ENCODE results near the gene ATP8A1.

ATP8A1 gene

DNA sequence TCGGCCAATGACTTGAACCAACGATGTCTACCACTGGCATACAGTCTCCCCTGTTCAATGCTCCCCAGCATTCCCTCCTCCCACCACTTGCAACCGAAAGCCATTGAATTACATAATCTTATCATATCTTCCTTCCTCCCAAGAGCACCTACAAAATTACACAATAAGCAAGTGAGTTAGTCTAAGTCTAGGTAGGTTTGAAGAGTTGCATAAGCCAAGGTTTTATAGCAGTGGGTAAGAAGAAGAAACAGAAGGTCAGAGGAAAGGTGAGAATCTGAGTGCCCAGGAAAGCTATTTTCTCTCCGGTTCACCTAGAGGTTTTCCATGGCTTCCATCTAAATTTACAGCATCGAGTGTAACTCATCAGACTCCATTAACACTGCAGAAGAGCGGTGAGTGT lies 40.3 kb downstream of the ATP8A1 start:
- TF ChIP-seq, protein P1, sequence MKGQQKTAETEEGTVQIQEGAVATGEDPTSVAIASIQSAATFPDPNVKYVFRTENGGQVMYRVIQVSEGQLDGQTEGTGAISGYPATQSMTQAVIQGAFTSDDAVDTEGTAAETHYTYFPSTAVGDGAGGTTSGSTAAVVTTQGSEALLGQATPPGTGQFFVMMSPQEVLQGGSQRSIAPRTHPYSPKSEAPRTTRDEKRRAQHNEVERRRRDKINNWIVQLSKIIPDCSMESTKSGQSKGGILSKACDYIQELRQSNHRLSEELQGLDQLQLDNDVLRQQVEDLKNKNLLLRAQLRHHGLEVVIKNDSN (IDR thresholded peaks at IDR 0.05), result no peak
- no peak for TF ChIP-seq NFIC (IDR thresholded peaks at IDR 0.05)
- no peak for TF ChIP-seq YY1 (IDR thresholded peaks at IDR 0.05; ENCODE audit: low read depth)
- no peak for TF ChIP-seq TCF12 (IDR thresholded peaks at IDR 0.05; ENCODE audit: low read depth)
- no peak for TF ChIP-seq TAF1 (IDR thresholded peaks at IDR 0.05; ENCODE audit: low read depth)
- no peak for TF ChIP-seq EGR1 (IDR thresholded peaks at IDR 0.05)
- no peak for TF ChIP-seq FOXM1 (IDR thresholded peaks at IDR 0.05; ENCODE audit: borderline replicate concordance, low read depth)

DNA sequence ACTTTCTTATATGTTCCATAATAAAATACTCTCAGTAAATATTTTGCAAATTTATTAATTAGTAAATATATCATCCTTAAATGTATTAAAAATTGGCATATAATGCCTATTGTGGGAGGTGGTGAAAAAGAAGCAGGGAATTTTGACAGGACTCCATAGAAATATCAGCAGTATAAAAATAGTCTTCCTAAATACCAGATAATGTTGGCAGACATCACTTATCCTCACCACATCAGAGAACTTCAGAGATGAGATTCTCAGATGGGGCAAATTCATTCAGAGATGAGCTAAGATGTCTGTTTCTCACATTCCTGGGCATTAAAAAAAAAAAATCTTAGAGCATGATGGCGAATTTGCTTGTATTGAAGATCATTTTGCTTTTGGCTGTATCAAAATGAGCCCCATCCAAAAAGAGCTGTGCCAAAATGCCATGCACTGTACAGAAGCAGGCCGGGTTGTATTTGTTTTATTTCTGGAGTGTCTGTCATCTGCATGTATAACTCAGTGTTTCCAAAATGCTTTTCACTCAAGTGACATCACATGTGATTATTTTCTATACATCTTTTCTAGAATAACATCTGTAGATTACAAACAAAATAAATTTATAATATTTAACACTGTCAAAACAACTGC lies 41.7 kb downstream of the ATP8A1 start:
- TF ChIP-seq EGR1 (IDR thresholded peaks at IDR 0.05) (no peak), TAF1 (IDR thresholded peaks at IDR 0.05; ENCODE audit: low read depth) (no peak), RAD21 (IDR thresholded peaks at IDR 0.05; ENCODE audit: low read depth) (no peak), TCF12 (IDR thresholded peaks at IDR 0.05; ENCODE audit: low read depth) (no peak), YY1 (IDR thresholded peaks at IDR 0.05; ENCODE audit: low read depth) (no peak), CREB1 (IDR thresholded peaks at IDR 0.05; ENCODE audit: low read depth) (no peak), TEAD4 (IDR thresholded peaks at IDR 0.05) (no peak), ZBTB7A (IDR thresholded peaks at IDR 0.05; ENCODE audit: low read depth) (no peak), CEBPB (IDR thresholded peaks at IDR 0.05) (no peak), EP300 (IDR thresholded peaks at IDR 0.05; ENCODE audit: borderline replicate concordance) (no peak), FOXM1 (IDR thresholded peaks at IDR 0.05; ENCODE audit: borderline replicate concordance, low read depth) (no peak), NFIC (IDR thresholded peaks at IDR 0.05) (no peak)
- TF ChIP-seq, protein P2, sequence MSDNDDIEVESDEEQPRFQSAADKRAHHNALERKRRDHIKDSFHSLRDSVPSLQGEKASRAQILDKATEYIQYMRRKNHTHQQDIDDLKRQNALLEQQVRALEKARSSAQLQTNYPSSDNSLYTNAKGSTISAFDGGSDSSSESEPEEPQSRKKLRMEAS (IDR thresholded peaks at IDR 0.05), result no peak
- TF ChIP-seq, protein P3, sequence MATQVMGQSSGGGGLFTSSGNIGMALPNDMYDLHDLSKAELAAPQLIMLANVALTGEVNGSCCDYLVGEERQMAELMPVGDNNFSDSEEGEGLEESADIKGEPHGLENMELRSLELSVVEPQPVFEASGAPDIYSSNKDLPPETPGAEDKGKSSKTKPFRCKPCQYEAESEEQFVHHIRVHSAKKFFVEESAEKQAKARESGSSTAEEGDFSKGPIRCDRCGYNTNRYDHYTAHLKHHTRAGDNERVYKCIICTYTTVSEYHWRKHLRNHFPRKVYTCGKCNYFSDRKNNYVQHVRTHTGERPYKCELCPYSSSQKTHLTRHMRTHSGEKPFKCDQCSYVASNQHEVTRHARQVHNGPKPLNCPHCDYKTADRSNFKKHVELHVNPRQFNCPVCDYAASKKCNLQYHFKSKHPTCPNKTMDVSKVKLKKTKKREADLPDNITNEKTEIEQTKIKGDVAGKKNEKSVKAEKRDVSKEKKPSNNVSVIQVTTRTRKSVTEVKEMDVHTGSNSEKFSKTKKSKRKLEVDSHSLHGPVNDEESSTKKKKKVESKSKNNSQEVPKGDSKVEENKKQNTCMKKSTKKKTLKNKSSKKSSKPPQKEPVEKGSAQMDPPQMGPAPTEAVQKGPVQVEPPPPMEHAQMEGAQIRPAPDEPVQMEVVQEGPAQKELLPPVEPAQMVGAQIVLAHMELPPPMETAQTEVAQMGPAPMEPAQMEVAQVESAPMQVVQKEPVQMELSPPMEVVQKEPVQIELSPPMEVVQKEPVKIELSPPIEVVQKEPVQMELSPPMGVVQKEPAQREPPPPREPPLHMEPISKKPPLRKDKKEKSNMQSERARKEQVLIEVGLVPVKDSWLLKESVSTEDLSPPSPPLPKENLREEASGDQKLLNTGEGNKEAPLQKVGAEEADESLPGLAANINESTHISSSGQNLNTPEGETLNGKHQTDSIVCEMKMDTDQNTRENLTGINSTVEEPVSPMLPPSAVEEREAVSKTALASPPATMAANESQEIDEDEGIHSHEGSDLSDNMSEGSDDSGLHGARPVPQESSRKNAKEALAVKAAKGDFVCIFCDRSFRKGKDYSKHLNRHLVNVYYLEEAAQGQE (IDR thresholded peaks at IDR 0.05; ENCODE audit: low read depth), result no peak
- TF ChIP-seq, protein P1 (IDR thresholded peaks at IDR 0.05), result no peak

GRCh38 chr4:42612898-42613297 lies 44.0 kb downstream of the ATP8A1 start:
- TF ChIP-seq NFIC (IDR thresholded peaks at IDR 0.05) (no peak), EP300 (IDR thresholded peaks at IDR 0.05; ENCODE audit: borderline replicate concordance) (no peak)

- TF ChIP-seq CREB1 (IDR thresholded peaks at IDR 0.05; ENCODE audit: low read depth) (no peak), CEBPB (IDR thresholded peaks at IDR 0.05) (no peak), RAD21 (IDR thresholded peaks at IDR 0.05; ENCODE audit: low read depth) (no peak), TEAD4 (IDR thresholded peaks at IDR 0.05) (no peak), TAF1 (IDR thresholded peaks at IDR 0.05; ENCODE audit: low read depth) (no peak)
- TF ChIP-seq, protein P3 (IDR thresholded peaks at IDR 0.05; ENCODE audit: low read depth), result no peak
- TF ChIP-seq, protein P2 (IDR thresholded peaks at IDR 0.05), result no peak
- TF ChIP-seq, protein P1 (IDR thresholded peaks at IDR 0.05), result no peak
These were observed 46.0 kb downstream of the ATP8A1 start for GRCh38 chr4:42610941-42611340.

GRCh38 chr4:42609051-42609450 lies 47.9 kb downstream of the ATP8A1 start:
- TF ChIP-seq TCF12 (IDR thresholded peaks at IDR 0.05; ENCODE audit: low read depth) (no peak), TEAD4 (IDR thresholded peaks at IDR 0.05) (no peak), TAF1 (IDR thresholded peaks at IDR 0.05; ENCODE audit: low read depth) (no peak), FOXM1 (IDR thresholded peaks at IDR 0.05; ENCODE audit: borderline replicate concordance, low read depth) (no peak), EGR1 (IDR thresholded peaks at IDR 0.05) (no peak), ZBTB7A (IDR thresholded peaks at IDR 0.05; ENCODE audit: low read depth) (no peak)
- TF ChIP-seq, protein P2 (IDR thresholded peaks at IDR 0.05), result no peak

GRCh38 chr4:42608551-42608950 lies 48.4 kb downstream of the ATP8A1 start:
- TF ChIP-seq FOXM1 (IDR thresholded peaks at IDR 0.05; ENCODE audit: borderline replicate concordance, low read depth) (no peak), EP300 (IDR thresholded peaks at IDR 0.05; ENCODE audit: borderline replicate concordance) (no peak), YY1 (IDR thresholded peaks at IDR 0.05; ENCODE audit: low read depth) (no peak), TEAD4 (IDR thresholded peaks at IDR 0.05) (no peak), CREB1 (IDR thresholded peaks at IDR 0.05; ENCODE audit: low read depth) (no peak), CEBPB (IDR thresholded peaks at IDR 0.05) (no peak), TAF1 (IDR thresholded peaks at IDR 0.05; ENCODE audit: low read depth) (no peak), NFIC (IDR thresholded peaks at IDR 0.05) (no peak), EGR1 (IDR thresholded peaks at IDR 0.05) (no peak), RAD21 (IDR thresholded peaks at IDR 0.05; ENCODE audit: low read depth) (no peak), ZBTB7A (IDR thresholded peaks at IDR 0.05; ENCODE audit: low read depth) (no peak), TCF12 (IDR thresholded peaks at IDR 0.05; ENCODE audit: low read depth) (no peak)
- TF ChIP-seq, protein P3 (IDR thresholded peaks at IDR 0.05; ENCODE audit: low read depth), result no peak
- TF ChIP-seq, protein P1 (IDR thresholded peaks at IDR 0.05), result no peak
- TF ChIP-seq, protein P2 (IDR thresholded peaks at IDR 0.05), result no peak
